ENCODE data around the gene C1QTNF8.

The C1QTNF8 gene

DNA sequence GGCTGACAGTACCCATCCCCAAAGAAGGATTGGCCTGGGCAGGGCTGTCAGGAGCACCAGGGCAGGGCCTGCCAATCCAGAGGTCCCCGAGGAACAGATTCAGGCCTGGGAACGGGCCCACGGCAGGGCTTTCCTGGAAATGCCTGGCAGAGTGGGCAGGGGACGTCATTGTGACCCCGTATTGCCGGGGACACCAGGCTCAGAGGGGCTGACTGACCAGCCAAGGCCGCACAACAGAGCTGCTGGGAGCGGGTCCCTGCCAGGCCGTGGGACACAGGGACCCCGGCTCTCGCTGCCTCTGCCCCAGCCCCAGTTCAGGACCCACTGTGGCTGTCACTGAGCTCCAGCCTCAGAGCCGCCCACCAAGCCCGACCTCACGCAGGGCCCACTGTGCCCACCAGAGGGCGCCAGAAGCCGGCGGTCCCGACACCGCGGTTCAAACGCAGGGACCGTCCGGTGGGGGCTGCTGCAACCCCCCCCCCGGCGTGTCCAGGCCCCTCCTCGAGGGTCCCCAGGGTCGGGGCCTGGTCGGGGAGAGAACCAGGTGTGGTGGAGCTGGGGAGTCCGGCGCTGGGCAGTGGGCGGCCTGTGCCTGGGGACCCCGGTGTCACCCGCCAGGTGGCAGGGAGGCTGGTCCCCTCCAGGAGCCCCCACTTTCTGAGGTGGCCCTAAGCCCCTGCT, 38.7 kb downstream of the C1QTNF8 start:
- no peak for TF ChIP-seq ZC3H10 (CRISPR knock-in tag; IDR thresholded peaks at IDR 0.05)
- no peak for TF ChIP-seq ESRRG (CRISPR knock-in tag; IDR thresholded peaks at IDR 0.05)
- TF ChIP-seq GLIS3 (CRISPR knock-in tag; IDR thresholded peaks at IDR 0.05), result no peak
- no peak for TF ChIP-seq ZNF8 (CRISPR knock-in tag; IDR thresholded peaks at IDR 0.05)
- peak; percentile 59 for ATAC-seq

DNA sequence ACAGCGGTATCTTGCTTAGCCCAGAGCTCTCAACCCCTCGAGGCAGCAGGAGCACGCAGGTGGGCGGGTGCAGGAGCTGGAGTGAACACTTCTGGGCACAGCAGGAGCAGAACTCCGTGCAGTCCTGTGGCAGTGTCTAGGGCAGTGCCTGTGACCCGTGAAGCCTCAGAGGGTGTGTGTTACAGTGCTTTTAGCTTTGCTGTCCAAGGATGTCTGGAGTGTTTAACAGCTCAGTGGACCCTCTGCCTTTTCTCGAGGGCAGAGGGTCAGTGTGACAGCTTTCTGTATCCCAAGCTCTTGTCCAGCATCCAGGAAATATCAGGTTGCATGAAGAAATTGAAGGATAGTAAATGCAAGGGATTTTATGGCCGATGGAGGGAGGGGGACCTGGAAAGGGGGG, 39.8 kb downstream of the C1QTNF8 start:
- TF ChIP-seq ZNF70 (CRISPR knock-in tag; IDR thresholded peaks at IDR 0.05), result no peak
- TF ChIP-seq BACH2 (CRISPR knock-in tag; IDR thresholded peaks at IDR 0.05; ENCODE audit: borderline replicate concordance), result no peak
- TF ChIP-seq ZC3H10 (CRISPR knock-in tag; IDR thresholded peaks at IDR 0.05), result no peak
- no peak for TF ChIP-seq TCF4 (CRISPR knock-in tag; IDR thresholded peaks at IDR 0.05; ENCODE audit: borderline replicate concordance)
- ATAC-seq, result no peak

DNA sequence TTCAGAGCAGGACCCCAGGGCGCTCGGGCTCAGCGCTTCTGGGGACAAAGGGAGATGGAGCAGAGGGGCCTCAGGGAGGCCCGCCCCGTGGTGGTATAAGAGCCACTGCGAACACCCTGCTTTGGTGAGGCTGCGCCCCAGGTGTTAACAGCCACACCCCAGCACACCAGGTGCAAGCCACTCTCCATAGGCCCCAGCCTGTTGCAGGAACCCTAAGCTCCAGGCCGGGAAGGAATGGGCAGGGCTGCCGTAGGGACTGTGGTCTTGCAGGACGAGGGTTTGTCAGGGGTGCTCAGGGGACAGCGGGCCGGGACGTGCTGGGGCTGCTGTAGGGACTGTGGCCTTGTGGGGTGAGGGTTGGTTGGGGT, 40.5 kb downstream of the C1QTNF8 start:
- ATAC-seq, result no peak
- TF ChIP-seq TCF4 (CRISPR knock-in tag; IDR thresholded peaks at IDR 0.05; ENCODE audit: borderline replicate concordance) (no peak), PPARA (CRISPR knock-in tag; IDR thresholded peaks at IDR 0.05; ENCODE audit: borderline replicate concordance) (no peak), SNAI2 (CRISPR knock-in tag; IDR thresholded peaks at IDR 0.05) (no peak), CSDC2 (CRISPR knock-in tag; IDR thresholded peaks at IDR 0.05) (no peak), ISL1 (CRISPR knock-in tag; IDR thresholded peaks at IDR 0.05) (no peak), ZFP3 (CRISPR knock-in tag; IDR thresholded peaks at IDR 0.05) (no peak), ARNTL (CRISPR knock-in tag; IDR thresholded peaks at IDR 0.05; ENCODE audit: borderline replicate concordance, low read depth) (no peak), GLIS3 (CRISPR knock-in tag; IDR thresholded peaks at IDR 0.05) (no peak), ZC3H10 (CRISPR knock-in tag; IDR thresholded peaks at IDR 0.05) (no peak), ZNF70 (CRISPR knock-in tag; IDR thresholded peaks at IDR 0.05) (no peak), TOX (CRISPR knock-in tag; IDR thresholded peaks at IDR 0.05; ENCODE audit: borderline replicate concordance) (no peak)
- TF ChIP-seq, protein P1, sequence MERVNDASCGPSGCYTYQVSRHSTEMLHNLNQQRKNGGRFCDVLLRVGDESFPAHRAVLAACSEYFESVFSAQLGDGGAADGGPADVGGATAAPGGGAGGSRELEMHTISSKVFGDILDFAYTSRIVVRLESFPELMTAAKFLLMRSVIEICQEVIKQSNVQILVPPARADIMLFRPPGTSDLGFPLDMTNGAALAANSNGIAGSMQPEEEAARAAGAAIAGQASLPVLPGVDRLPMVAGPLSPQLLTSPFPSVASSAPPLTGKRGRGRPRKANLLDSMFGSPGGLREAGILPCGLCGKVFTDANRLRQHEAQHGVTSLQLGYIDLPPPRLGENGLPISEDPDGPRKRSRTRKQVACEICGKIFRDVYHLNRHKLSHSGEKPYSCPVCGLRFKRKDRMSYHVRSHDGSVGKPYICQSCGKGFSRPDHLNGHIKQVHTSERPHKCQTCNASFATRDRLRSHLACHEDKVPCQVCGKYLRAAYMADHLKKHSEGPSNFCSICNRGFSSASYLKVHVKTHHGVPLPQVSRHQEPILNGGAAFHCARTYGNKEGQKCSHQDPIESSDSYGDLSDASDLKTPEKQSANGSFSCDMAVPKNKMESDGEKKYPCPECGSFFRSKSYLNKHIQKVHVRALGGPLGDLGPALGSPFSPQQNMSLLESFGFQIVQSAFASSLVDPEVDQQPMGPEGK (CRISPR knock-in tag; IDR thresholded peaks at IDR 0.05; ENCODE audit: borderline replicate concordance), result no peak
- TF ChIP-seq, protein P2, sequence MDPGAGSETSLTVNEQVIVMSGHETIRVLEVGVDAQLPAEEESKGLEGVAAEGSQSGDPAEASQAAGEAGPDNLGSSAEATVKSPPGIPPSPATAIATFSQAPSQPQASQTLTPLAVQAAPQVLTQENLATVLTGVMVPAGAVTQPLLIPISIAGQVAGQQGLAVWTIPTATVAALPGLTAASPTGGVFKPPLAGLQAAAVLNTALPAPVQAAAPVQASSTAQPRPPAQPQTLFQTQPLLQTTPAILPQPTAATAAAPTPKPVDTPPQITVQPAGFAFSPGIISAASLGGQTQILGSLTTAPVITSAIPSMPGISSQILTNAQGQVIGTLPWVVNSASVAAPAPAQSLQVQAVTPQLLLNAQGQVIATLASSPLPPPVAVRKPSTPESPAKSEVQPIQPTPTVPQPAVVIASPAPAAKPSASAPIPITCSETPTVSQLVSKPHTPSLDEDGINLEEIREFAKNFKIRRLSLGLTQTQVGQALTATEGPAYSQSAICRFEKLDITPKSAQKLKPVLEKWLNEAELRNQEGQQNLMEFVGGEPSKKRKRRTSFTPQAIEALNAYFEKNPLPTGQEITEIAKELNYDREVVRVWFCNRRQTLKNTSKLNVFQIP (CRISPR knock-in tag; IDR thresholded peaks at IDR 0.05; ENCODE audit: borderline replicate concordance, low read depth), result no peak
- TF ChIP-seq, protein P3, sequence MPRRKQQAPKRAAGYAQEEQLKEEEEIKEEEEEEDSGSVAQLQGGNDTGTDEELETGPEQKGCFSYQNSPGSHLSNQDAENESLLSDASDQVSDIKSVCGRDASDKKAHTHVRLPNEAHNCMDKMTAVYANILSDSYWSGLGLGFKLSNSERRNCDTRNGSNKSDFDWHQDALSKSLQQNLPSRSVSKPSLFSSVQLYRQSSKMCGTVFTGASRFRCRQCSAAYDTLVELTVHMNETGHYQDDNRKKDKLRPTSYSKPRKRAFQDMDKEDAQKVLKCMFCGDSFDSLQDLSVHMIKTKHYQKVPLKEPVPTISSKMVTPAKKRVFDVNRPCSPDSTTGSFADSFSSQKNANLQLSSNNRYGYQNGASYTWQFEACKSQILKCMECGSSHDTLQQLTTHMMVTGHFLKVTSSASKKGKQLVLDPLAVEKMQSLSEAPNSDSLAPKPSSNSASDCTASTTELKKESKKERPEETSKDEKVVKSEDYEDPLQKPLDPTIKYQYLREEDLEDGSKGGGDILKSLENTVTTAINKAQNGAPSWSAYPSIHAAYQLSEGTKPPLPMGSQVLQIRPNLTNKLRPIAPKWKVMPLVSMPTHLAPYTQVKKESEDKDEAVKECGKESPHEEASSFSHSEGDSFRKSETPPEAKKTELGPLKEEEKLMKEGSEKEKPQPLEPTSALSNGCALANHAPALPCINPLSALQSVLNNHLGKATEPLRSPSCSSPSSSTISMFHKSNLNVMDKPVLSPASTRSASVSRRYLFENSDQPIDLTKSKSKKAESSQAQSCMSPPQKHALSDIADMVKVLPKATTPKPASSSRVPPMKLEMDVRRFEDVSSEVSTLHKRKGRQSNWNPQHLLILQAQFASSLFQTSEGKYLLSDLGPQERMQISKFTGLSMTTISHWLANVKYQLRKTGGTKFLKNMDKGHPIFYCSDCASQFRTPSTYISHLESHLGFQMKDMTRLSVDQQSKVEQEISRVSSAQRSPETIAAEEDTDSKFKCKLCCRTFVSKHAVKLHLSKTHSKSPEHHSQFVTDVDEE (CRISPR knock-in tag; IDR thresholded peaks at IDR 0.05), result no peak

DNA sequence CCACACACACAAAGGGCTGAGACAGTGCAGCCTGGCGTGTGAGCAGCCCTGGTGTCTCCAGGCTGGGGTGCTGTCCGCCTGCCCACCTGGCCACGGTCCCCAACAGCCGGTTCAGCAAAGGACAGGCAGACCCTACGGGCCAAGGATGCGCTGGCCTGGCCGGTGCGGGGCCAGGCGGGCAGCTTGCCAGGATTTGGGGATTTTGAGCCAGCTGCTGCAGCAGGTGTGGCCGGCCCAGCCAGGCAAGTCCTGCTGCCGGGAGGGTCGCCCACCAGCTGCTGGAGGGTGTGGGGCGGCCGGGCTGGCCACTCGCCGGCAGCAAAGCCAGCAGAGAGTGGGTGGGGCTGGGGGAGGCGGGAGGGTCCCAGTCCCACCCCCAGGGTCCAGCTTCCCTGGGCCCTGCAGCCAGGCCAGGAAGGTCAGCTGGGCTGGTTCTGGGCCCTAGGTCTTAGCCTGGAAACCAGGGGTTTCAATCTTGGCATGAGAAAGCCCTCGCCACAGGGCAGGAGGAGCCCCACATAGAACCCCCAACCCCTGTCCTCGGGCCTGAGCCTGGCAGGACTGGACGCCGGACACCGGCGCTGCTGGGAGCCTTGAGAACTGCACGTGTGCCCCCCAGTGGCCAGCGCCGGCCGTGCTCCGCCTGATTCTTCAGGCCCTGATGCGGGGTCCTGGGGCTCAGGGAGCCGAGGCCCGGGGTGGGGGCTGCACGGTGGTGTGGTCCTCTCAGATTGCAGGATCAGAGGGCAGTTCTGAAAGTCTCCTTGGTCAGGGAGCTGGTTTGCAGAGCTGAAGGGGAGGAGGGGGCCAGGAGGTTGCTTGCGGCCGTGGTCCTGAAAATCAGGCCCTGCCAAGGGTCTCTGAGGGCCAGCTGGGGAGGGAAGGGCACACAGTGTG, 41.1 kb downstream of the C1QTNF8 start:
- TF ChIP-seq ESRRG (CRISPR knock-in tag; IDR thresholded peaks at IDR 0.05) (no peak), ZNF565 (CRISPR knock-in tag; conservative IDR thresholded peaks at IDR 0.05; ENCODE audit: low read depth) (no peak), TCF4 (CRISPR knock-in tag; IDR thresholded peaks at IDR 0.05; ENCODE audit: borderline replicate concordance) (no peak), GLIS3 (CRISPR knock-in tag; IDR thresholded peaks at IDR 0.05) (no peak), SNAI2 (CRISPR knock-in tag; IDR thresholded peaks at IDR 0.05) (no peak), ZNF70 (CRISPR knock-in tag; IDR thresholded peaks at IDR 0.05) (no peak), PPARA (CRISPR knock-in tag; IDR thresholded peaks at IDR 0.05; ENCODE audit: borderline replicate concordance) (no peak), BACH2 (CRISPR knock-in tag; IDR thresholded peaks at IDR 0.05; ENCODE audit: borderline replicate concordance) (no peak)
- TF ChIP-seq, protein P2 (CRISPR knock-in tag; IDR thresholded peaks at IDR 0.05; ENCODE audit: borderline replicate concordance, low read depth), result no peak
- TF ChIP-seq, protein P3 (CRISPR knock-in tag; IDR thresholded peaks at IDR 0.05), result no peak
- ATAC-seq, result peak; percentile 91

Data from SK-N-SH treated with all-trans-retinoic acid at 6 μM for 48 hours (cell line).